GM21381 (cell line): Measurements from ENCODE around the gene ARPIN.
"Not testable (repeated sequence)": the region's sequence is repeated elsewhere in the genome, so short reads cannot be mapped to it uniquely, and the experiment has no call there.

Experiments
- ATAC-seq: cut with Tn5 transposase; IDR thresholded peaks from one replicate; pipeline ENCODE4 v1.9.1; 2021; ENCODE audit warnings: mild to moderate bottlenecking, moderate library complexity; ENCODE audit not compliant: unreplicated experiment

The ARPIN gene

GRCh38 chr15:89910891-89911626 is 1.7 kb downstream of the ARPIN start:
- no peak for ATAC-seq

- no peak for ATAC-seq
Observed at GRCh38 chr15:89909611-89910010, 3.1 kb downstream of the ARPIN start.

GRCh38 chr15:89908226-89908625 is 4.5 kb downstream of the ARPIN start:
- ATAC-seq = no peak

GRCh38 chr15:89907289-89907688 is 5.5 kb downstream of the ARPIN start:
- no peak for ATAC-seq

- ATAC-seq = no peak
Observed at GRCh38 chr15:89905846-89906378, 6.8 kb downstream of the ARPIN start.

GRCh38 chr15:89904519-89904918 is 8.2 kb downstream of the ARPIN start:
- ATAC-seq = no peak

GRCh38 chr15:89903858-89904130 is 9.0 kb downstream of the ARPIN start:
- no peak for ATAC-seq

- no peak for ATAC-seq
Observed at GRCh38 chr15:89903015-89903857, 9.5 kb downstream of the ARPIN start.

GRCh38 chr15:89900849-89901248 is 11.9 kb downstream of the ARPIN start:
- ATAC-seq = no peak

- no peak for ATAC-seq
Observed at GRCh38 chr15:89899951-89900567, 12.7 kb downstream of the ARPIN start.

GRCh38 chr15:89899295-89899945 is 13.3 kb downstream of the ARPIN start:
- ATAC-seq = no peak

- no peak for ATAC-seq
Observed at GRCh38 chr15:89898614-89899294, 14.0 kb downstream of the ARPIN start.

- no peak for ATAC-seq
Observed at GRCh38 chr15:89898146-89898545, 14.6 kb downstream of the ARPIN start.

GRCh38 chr15:89893696-89894447 is 18.9 kb downstream of the ARPIN start, which contains the start of gene AP3S2:
Gene AP3S2 (minus strand): TSS chr15:89893994. CDS start chr15:89893949, 45 bp downstream.
- peak; percentile 96 for ATAC-seq

- no peak for ATAC-seq
Observed at GRCh38 chr15:89893027-89893426, 19.7 kb downstream of the ARPIN start.

GRCh38 chr15:89888214-89888804 is 24.4 kb downstream of the ARPIN start:
- ATAC-seq = no peak

GRCh38 chr15:89885611-89886010 is 27.1 kb downstream of the ARPIN start:
- ATAC-seq = no peak

GRCh38 chr15:89885179-89885578 is 27.6 kb downstream of the ARPIN start:
- ATAC-seq = not testable (repeated sequence)

- ATAC-seq = no peak
Observed at GRCh38 chr15:89883518-89883917, 29.2 kb downstream of the ARPIN start.
